Stimulated activated CD4-positive, alpha-beta T cell treated with anti-CD3 and anti-CD28 coated beads, Interleukin-4, amount 100 ng/mL, for 1 hour (primary cell): Measurements from ENCODE around the gene RAC2.
"Not testable (repeated sequence)": the region's sequence is repeated elsewhere in the genome, so short reads cannot be mapped to it uniquely, and the experiment has no call there.

Experiments used
- DNase-seq: peaks from one replicate; pipeline ENCODE4 v3.0.0-alpha.2; 2020

RAC2 gene

GRCh38 chr22:37201443-37201820, 42.6 kb downstream of the RAC2 start:
- not testable (repeated sequence) for DNase-seq

DNA sequence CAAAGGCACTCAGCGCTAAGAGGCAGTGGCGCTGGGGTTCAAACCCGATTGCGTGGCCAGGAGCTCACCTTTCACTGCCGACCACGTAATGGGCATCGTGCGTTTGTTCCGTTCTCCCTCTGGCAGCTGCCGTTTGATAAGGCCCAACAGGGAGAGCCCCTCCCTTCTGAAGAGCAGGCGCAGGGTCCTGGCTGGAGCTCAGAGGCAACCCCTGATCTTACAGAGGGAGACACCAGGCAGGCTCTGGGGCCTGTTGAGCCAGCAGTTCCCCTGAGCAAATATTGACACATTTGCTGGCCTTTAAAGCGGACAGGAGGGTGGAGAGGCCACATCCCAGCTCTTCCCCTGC, 44.3 kb downstream of the RAC2 start:
- no peak for DNase-seq

DNA sequence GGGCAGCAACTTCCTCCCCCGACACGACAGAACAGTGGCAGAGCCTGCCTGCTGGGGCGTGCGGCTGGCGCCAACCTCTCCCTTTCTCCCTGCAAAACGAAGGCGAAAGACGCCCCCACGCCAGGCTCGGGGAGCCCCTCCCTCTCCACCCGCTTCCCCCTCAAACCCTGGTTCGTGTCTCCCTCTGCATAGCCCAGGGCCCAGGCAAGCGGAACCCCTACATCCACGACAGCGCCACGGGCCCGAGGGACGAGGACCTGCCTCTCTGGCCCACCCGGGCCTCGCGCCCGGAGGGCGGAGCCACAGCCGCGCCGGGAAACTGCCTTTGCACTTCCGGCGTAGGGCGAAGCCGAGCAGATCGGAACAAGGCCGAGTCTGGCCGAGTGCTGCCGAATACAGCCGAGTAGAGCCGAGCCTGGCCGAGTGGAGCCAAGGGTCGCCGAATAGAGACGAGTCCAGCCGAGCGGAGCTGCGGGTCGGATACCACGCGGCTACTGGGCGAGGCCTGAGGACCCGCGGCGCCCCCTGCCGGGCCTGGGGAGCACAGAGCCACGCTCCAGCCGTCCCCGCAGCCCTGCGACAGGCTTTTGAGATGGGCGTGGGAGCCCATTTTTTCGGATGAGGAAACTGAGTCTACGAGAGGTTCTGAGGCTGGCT, 44.8 kb downstream of the RAC2 start:
- peak; percentile 99 for DNase-seq

- peak; percentile 95 for DNase-seq
These were observed 45.6 kb downstream of the RAC2 start for GRCh38 chr22:37198258-37199102.

- DNase-seq: no peak
These were observed 46.4 kb downstream of the RAC2 start for GRCh38 chr22:37197451-37198257.

GRCh38 chr22:37196539-37197450, 47.3 kb downstream of the RAC2 start:
- DNase-seq: no peak

- no peak for DNase-seq
These were observed 48.1 kb downstream of the RAC2 start for GRCh38 chr22:37195921-37196320.

DNA sequence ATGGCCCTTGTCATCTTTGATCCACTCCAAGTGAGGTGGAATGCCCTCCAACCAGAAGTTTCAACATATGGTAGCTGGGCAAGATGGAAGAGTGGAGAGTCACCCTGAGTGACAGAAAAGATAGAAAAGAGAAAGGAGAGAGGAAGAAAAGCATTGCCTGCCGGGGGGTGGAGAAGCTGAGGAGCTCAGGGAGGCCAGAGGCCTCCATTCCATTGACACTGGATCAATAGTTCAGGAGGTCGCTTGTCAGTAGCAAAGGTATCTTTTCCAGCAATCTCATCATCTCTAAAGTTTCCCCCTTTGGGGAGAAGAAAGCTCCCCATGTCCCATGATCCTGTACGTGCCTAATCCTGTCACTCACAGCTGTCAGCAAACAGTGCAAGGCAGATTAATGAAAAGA, 49.3 kb downstream of the RAC2 start:
- DNase-seq: no peak

DNA sequence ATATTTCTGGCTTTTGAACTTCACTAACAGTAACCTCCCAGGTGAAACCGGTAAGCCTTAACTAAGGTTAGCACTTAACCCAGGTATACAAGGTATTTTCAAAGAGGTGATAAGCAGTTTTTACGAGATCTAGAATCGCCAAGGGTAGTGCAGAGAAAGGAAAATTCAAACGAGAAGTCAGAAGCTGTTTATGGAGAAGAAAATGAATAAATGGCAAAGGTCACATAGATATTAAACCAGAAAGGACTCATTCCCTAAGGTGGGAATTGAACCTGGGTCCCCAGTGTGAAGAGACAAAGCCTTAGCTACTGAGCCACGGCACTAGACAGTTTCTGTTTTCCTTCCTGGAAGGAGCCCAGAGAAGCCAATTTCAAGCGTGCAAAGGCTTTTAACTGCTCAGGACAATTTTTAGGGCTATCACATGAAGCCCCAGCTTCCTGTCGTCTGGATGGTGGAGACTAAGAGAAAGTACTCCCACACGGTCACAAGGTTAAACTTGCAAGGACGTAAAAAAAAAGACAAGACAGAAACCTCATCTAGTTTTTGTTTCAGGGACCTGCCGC, 50.4 kb downstream of the RAC2 start:
- no peak for DNase-seq

GRCh38 chr22:37192741-37193140, 51.3 kb downstream of the RAC2 start:
- no peak for DNase-seq

- no peak for DNase-seq
These were observed 51.9 kb downstream of the RAC2 start for GRCh38 chr22:37192204-37192603.

DNA sequence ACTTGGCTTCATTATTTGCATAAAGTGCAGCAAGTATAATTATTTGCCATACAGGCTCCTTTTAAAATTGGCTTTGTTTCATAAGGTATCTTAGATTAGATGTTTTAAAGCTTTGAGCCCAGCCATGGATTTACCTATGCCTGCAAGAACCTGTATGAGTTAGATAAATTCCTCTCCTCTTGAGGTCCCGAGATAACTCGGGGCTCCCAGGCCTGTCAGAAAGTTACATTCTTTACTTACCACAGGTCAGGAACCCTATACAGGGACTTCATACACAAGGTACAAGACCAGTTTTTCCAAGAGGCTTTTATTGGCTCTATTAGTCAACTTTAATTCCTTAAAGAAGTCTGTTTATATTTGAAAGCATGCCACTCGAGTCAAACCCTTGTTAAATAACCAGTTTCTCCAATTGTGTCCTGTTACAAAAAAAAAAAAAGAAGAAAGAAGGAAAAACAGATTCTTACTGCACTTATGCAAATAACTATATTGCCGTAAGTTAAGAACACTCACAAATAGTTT, 53.7 kb downstream of the RAC2 start:
- no peak for DNase-seq

- DNase-seq: no peak
These were observed 55.1 kb downstream of the RAC2 start for GRCh38 chr22:37188901-37189466.

- no peak for DNase-seq
These were observed 55.9 kb downstream of the RAC2 start, which contains the start of gene C1QTNF6 for GRCh38 chr22:37187891-37188761. C1QTNF6 (minus strand) TSS chr22:37188247; CDS start chr22:37188213, 34 bp downstream.

GRCh38 chr22:37187552-37187890, 56.5 kb downstream of the RAC2 start:
- DNase-seq: no peak

GRCh38 chr22:37186997-37187522, 57.0 kb downstream of the RAC2 start:
- no peak for DNase-seq

- DNase-seq: no peak
These were observed 57.7 kb downstream of the RAC2 start for GRCh38 chr22:37186228-37186996.

DNA sequence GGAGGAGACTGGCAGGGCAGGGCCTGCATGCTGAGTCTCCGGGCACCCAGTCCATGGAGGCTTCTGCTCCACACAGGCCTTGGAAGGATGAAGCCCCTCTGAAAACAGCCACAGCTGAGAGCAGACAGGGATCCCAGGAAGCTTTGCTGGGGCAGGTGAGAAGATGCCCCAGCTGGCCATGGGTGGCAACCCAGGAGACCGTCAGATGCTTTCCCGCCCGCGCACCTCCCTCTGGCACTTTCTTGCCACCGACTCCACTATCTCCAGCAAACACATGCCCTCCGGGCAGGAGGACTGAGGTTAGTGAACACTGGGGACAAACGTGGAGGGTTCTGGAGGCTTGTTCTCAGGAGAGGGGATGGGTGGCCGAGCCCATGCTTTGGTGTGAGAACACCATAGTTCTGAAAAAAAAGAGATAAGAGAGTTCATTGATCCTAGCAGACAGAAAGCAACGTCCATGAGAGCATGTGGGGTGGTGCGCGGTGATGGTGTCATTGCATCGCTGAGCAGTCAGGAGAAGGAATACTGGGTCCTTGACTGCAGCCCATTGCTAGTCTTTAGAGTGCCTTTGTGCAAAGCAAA, 58.3 kb downstream of the RAC2 start:
- DNase-seq: no peak
